ENCODE results near the gene SBK3. TPM values are rescaled to one million over a fixed set of nuclear protein-coding genes. Genes with fewer than 3 reads are reported as not detected.

The SBK3 gene
- polyA plus RNA-seq, 1 donor (not counting 4 experiments of a cell fraction or from before 2014, with no cell fraction given): not detected

DNA sequence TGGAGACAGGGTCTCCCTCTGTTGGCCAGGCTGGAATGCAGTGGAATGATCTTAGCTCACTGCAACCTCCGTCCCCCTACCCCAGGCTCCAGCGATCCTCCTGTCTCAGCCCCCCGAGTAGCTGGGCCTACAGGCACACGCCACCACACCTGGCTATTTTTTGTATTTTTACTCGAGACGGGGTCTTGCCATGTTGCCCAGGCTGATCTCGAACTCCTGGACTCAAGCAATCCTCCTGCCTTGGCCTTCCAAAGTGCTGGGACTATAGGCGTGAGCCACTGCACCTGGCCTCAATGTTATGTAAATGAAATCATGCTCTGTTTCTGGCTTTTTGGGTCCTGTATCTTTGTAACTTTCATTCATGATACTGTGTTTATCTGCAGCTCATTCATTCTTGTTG, 43.4 kb upstream of the SBK3 start:
- Histone ChIP-seq H3K4me1 (ENCODE audit: control insufficient read depth, extremely low read depth, insufficient read depth, low read length) (peaks cover 14% of the 10 kb centered on the region), H3K27ac (ENCODE audit: control insufficient read depth, insufficient read depth, low read length) (no peak overlapping the region), H2AFZ (ENCODE audit: control insufficient read depth, low read length) (no peak overlapping the region), H3K36me3 (ENCODE audit: control insufficient read depth in 2 of 2, extremely low read depth in 1 of 2, insufficient read depth in 2 of 2, low read length in 2 of 2) (peaks cover 0 to 5% of the 10 kb centered on the region in 2 experiments), H3K9me3 (ENCODE audit: control insufficient read depth, low read depth, low read length) (no peaks in the 10 kb centered on the region), H3K27me3 (ENCODE audit: control insufficient read depth, extremely low read depth, insufficient read depth, low read length) (peaks cover 4% of the 10 kb centered on the region), H4K20me1 (ENCODE audit: control insufficient read depth, extremely low read depth, insufficient read depth, low read length) (no peaks in the 10 kb centered on the region), H3K4me2 (ENCODE audit: control insufficient read depth, extremely low read depth, insufficient read depth, low read depth, low read length) (no peak overlapping the region), H3K79me2 (ENCODE audit: control insufficient read depth, insufficient read depth, low read length) (no peaks in the 10 kb centered on the region), H3K9me1 (ENCODE audit: control insufficient read depth, extremely low read depth, insufficient read depth, low read length) (no peaks in the 10 kb centered on the region), H3K9ac (ENCODE audit: control insufficient read depth, extremely low read depth, insufficient read depth, low read length) (no peak overlapping the region), H3K4me3 (ENCODE audit: control insufficient read depth in 2 of 3, extremely low read depth in 1 of 3, insufficient read depth in 2 of 3, low read depth in 1 of 3, low read length in 3 of 3) (no peak overlapping the region)
- TF ChIP-seq EZH2 (IDR thresholded peaks at IDR 0.05; ENCODE audit: low read length) (no peak), CTCF (optimal IDR thresholded peaks at IDR 0.05 in 1 of 3, IDR thresholded peaks at IDR 0.05 in 1 of 3, conservative IDR thresholded peaks at IDR 0.05 in 1 of 3; ENCODE audit: extremely low read depth in 1 of 3, insufficient read depth in 2 of 3, low read length in 3 of 3) (no peak)
- dilution Hi-C loops (cut with MboI; ENCODE audit: extremely low pct_ligation_motif_present, low sequenced_read_pairs): no loop called here
- DNase-seq (ENCODE audit: low read depth, low spot score) (no peak), FAIRE-seq (no peak)

DNA sequence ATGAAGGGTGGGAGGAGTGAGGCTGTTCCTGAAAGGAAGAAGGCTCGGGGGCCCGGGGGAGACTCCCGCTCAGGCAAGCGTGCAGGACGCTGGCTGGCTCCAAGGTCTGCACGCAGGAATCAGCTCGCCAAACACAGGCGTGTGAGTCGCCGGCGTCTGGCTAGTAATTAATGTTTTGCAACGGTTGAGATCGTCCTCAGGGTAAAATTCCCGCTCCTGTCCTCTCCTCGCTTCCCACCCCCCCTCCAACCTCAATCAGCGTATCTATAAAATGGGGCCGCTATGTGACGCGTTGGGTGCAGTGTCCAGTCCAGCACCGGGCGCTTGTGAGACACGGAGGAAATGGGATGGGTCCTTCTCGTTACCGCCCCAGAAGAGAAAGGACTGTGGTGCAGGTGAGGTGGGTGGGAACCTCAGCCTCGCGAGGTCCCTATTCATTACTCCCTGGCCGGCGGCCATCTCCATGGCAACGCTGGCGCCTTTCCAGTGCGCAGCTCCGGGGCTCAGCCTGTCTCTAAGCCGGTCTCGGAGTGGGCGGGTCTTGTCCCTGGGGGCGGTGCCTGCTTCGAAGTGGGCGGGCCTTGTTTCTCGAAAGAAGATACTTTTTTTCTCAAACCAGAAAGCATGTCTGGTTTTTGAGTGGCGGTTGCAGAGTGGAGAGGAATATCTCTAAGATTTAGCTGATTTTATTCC, 41.8 kb upstream of the SBK3 start:
- DNase-seq (ENCODE audit: low read depth, low spot score) (peak; percentile 83), FAIRE-seq (peak; percentile 81)
- H3K27me3 ChIP-seq (ENCODE audit: control insufficient read depth, extremely low read depth, insufficient read depth, low read length): peaks cover 4% of the 10 kb centered on the region
- no peaks in the 10 kb centered on the region for H4K20me1 ChIP-seq (ENCODE audit: control insufficient read depth, extremely low read depth, insufficient read depth, low read length)
- H3K9me3 ChIP-seq (ENCODE audit: control insufficient read depth, low read depth, low read length): no peaks in the 10 kb centered on the region
- peak overlapping the region; percentile 6 for H3K9ac ChIP-seq (ENCODE audit: control insufficient read depth, extremely low read depth, insufficient read depth, low read length)
- peaks cover 0 to 3% of the 10 kb centered on the region in 2 experiments for H3K36me3 ChIP-seq (ENCODE audit: control insufficient read depth in 2 of 2, extremely low read depth in 1 of 2, insufficient read depth in 2 of 2, low read length in 2 of 2)
- no peaks in the 10 kb centered on the region for H3K79me2 ChIP-seq (ENCODE audit: control insufficient read depth, insufficient read depth, low read length)
- peak overlapping the region; percentile 84 for H3K4me2 ChIP-seq (ENCODE audit: control insufficient read depth, extremely low read depth, insufficient read depth, low read depth, low read length)
- dilution Hi-C loops (cut with MboI; ENCODE audit: extremely low pct_ligation_motif_present, low sequenced_read_pairs): no loop called here
- peak overlapping the region; percentile 67 for H2AFZ ChIP-seq (ENCODE audit: control insufficient read depth, low read length)
- H3K4me3 ChIP-seq (ENCODE audit: control insufficient read depth in 2 of 3, extremely low read depth in 1 of 3, insufficient read depth in 2 of 3, low read depth in 1 of 3, low read length in 3 of 3): peak overlapping the region; percentile 35 to 63 (median 59)
- no peaks in the 10 kb centered on the region for H3K9me1 ChIP-seq (ENCODE audit: control insufficient read depth, extremely low read depth, insufficient read depth, low read length)
- H3K4me1 ChIP-seq (ENCODE audit: control insufficient read depth, extremely low read depth, insufficient read depth, low read length): peaks cover 14% of the 10 kb centered on the region
- no peak for TF ChIP-seq EZH2 (IDR thresholded peaks at IDR 0.05; ENCODE audit: low read length)
- no peak overlapping the region for H3K27ac ChIP-seq (ENCODE audit: control insufficient read depth, insufficient read depth, low read length)

Measured in keratinocyte (primary cell).